ENCODE results near the gene WDR27.

- TF ChIP-seq EZH2 (IDR thresholded peaks at IDR 0.05; ENCODE audit: borderline replicate concordance, insufficient read depth, low read length, poor library complexity, severe bottlenecking) (no peak), CTCF (IDR thresholded peaks at IDR 0.05; ENCODE audit: poor library complexity, severe bottlenecking) (no peak), REST (IDR thresholded peaks at IDR 0.05; ENCODE audit: borderline replicate concordance) (no peak), POLR2AphosphoS5 (IDR thresholded peaks at IDR 0.05) (no peak), TAF1 (IDR thresholded peaks at IDR 0.05; ENCODE audit: low read depth) (no peak), EP300 (conservative IDR thresholded peaks at IDR 0.05; ENCODE audit: poor library complexity, severe bottlenecking) (no peak), MXI1 (conservative IDR thresholded peaks at IDR 0.05; ENCODE audit: poor library complexity, severe bottlenecking) (no peak)
Observed at GRCh38 chr6:169449221-169449620, 252.6 kb downstream of the WDR27 start.

Measured in neural cell (in vitro differentiated cells).